A549 treated with GW870086 at 1 μM for 4 hours (cell line): Measurements from ENCODE around the gene THSD1. TPM values are rescaled to one million over a fixed set of nuclear protein-coding genes. Genes with fewer than 3 reads are reported as not detected.

ENCODE experiments used
- total RNA-seq: library from RNA; stranded (reverse); fragments of 200-300 nt; extraction: Qiagen RNA extraction; gene quantifications from 5 replicates; pipeline ENCODE4 v1.2.3, GENCODE V29; 2022; ENCODE audit warnings: low read depth

The THSD1 gene, protein sequence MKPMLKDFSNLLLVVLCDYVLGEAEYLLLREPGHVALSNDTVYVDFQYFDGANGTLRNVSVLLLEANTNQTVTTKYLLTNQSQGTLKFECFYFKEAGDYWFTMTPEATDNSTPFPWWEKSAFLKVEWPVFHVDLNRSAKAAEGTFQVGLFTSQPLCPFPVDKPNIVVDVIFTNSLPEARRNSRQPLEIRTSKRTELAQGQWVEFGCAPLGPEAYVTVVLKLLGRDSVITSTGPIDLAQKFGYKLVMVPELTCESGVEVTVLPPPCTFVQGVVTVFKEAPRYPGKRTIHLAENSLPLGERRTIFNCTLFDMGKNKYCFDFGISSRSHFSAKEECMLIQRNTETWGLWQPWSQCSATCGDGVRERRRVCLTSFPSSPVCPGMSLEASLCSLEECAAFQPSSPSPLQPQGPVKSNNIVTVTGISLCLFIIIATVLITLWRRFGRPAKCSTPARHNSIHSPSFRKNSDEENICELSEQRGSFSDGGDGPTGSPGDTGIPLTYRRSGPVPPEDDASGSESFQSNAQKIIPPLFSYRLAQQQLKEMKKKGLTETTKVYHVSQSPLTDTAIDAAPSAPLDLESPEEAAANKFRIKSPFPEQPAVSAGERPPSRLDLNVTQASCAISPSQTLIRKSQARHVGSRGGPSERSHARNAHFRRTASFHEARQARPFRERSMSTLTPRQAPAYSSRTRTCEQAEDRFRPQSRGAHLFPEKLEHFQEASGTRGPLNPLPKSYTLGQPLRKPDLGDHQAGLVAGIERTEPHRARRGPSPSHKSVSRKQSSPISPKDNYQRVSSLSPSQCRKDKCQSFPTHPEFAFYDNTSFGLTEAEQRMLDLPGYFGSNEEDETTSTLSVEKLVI
- 6.2 to 6.9 TPM (median 6.7 TPM) in 5 replicates for total RNA-seq

DNA sequence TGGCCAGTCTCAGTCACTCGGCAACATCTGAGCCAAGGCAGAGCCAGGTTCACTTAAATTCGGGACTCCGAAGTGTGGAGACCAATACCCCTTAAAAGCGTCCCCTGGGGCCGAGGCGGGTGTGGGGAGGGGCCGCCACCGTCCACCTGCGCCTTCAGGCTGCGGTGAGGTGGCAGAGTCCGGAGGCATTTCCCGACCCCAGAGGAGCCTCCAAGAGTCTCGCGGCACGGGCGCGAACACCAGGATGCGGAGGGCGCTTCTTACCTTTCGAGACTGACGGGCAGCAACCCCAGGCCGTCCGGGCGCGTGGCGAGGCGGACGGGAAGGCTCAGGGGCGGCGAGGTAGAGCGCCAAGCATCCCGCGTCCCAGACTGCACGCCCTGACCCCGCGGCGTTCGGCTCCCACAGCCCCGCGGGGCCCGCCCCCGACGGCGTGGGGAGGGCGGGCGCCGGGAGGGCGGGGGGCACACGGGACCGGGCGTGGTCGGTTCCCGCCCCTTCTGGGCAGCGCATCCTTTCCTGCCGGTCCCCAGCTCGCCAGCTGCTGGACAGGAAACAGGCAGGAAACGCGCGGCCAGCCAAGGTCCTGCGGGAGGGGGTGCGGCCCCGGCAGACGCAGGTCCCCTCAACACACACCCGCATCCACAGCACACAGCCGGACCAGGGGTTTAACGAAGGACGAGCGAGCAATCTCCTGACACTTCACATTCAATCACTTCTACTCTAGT lies at the start of gene THSD1:
Gene THSD1, minus strand, starts transcription at position 406 of the 728 bp plus-strand sequence. CDS start 3,572 bp downstream, outside the sequence.

DNA sequence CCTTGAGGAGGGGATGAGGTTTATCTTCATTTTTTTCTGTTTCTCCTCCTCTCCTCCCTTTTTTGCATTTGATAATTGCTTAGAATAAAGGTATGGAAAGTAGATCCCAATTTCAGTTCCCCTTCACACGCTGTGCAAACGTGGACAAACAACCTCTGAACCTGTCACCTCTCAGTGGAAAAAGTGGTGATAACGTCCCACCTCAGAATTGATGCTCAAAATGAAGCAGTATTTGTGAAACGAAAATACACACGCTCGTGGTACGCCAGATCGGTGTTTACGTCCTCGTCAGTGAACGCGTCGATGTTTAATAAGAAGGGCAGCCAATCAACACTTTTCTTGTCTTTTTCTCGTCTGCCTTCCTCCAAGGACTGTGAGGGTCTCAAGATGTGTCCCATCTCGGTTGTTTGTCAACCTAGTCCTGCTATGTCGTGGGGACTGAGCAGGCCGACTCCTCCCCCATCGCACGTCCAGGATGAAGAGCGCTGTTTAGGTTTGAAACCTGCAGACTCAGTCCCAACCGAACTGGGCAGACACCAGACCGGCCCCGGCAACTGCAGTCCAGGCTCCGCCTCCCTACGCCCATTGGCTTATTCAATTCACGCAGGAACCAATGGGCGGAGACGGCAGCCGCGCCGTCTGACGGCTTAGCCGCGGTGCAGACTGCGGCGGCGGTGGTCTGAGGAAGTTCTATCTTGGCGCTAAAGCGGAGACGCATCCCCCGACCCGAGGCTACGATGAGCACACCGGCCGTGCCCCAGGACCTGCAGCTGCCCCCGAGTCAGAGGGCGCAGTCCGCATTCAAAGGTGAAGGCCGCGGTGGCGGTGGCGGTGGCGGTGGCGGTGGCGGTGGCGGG lies 49.1 kb upstream of the THSD1 start, which contains the start of gene CKAP2:
Gene CKAP2, plus strand, starts transcription at position 659 of the 857 bp plus-strand sequence. Its CDS starts 79 bp downstream, at position 738.

DNA sequence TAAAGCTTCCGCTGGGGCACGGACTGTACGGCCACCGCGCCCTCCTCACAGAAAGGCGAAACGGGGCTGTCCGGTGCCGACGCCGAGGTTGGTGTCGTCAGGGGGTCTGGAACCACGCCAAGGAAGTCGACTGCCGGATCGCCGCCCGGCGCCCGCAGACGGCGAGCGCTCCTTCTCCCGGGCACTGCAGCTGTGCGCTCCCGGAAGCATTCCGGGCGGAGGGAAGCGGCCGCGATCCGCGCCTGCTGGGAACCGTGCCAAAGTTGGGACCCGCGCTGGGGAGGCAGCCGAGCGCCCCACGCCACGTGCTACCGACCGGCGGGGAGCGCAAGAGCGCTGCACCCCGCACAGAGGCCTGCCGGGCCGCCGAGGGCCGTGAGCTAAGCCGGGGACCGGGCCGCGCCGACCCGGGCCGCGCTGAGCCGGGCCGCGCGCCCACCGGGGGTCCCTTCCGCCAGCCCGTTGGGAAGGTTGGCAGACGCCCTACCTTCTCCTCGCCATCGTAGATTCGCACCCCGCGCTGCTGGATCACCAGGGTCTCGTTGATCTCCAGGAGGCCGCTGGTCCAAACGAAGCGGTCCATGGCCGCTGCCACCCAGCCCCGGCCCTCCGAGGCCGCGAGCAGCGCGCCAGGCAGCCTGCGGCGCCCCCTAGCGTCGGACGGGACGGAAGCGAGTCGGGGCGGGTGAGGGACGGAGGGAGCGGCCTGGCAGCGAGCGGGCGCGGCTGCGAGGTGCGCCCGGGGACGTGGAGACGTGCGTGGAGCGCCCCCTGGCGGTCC lies 44.2 kb upstream of the THSD1 start, which contains the start of gene VPS36:
Gene VPS36, minus strand, starts transcription at position 623 of the 781 bp plus-strand sequence. Its CDS starts 40 bp downstream, at position 583.

Other genes starting within 250 kb of the THSD1 start
- 6.7 to 9.5 TPM (median 8.3 TPM) in 5 replicates for gene NEK3, start 246.6 kb downstream of the THSD1 start, total RNA-seq
- 10.5 to 14.8 TPM (median 12.5 TPM) in 5 replicates for gene VPS36, start 44.5 kb upstream of the THSD1 start, total RNA-seq
- gene CKAP2, start 49.3 kb upstream of the THSD1 start, total RNA-seq, result 26.8 to 33.6 TPM (median 32.6 TPM) in 5 replicates
- 5.1 to 6.4 TPM (median 5.8 TPM) in 5 replicates for gene HNRNPA1L2, start 236.3 kb upstream of the THSD1 start, total RNA-seq
- 36.2 to 49.0 TPM (median 42.9 TPM) in 5 replicates for gene SUGT1, start 246.7 kb upstream of the THSD1 start, total RNA-seq